Stimulated activated CD4-positive, alpha-beta T cell treated with anti-CD3 and anti-CD28 coated beads, TNF-alpha, amount 100 ng/mL, for 4 hours (primary cell): ENCODE results near the gene GRAP.
"Not testable (repeated sequence)": the region's sequence is repeated elsewhere in the genome, so short reads cannot be mapped to it uniquely, and the experiment has no call there.

Source experiments
- DNase-seq, 3 experiments: peaks; one replicate each; pipeline ENCODE4 v3.0.0-alpha.2; 2020; ENCODE audit warnings: low read depth in 3 of 3

Gene GRAP

DNA sequence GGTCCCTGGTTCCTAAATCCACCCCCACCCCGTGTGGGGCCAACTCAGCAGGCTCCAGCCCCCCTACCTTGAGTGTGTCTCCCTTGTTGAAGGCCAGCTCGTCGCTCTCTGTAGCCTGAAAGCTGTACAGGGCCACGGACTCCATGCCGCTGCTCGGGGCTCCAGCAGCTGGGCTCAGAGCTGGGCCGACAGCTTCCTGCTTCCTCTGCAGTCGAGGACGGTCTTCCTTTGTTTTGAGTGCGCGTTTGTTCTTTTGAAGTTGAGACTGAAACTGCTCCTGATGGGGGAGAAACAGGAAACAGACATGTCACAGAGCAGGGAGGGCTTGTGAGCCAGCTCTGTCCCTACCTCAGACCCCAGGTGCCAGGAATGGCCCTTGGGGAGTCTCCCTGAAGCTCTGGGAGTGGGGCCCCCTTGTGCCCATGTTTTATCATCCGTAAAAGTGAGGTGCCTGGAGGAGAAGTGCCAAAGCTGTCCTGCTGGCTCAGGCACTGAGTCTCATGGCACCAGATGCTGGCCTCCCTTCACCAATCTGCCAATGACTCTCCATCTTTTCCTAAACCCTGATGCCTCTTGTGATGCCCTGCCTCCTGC, at the start of gene GRAP:
Gene GRAP (minus strand): TSS at position 176 of the 594 bp plus-strand sequence. CDS start 31 bp downstream, at position 145.
- not testable (repeated sequence) for DNase-seq

DNA sequence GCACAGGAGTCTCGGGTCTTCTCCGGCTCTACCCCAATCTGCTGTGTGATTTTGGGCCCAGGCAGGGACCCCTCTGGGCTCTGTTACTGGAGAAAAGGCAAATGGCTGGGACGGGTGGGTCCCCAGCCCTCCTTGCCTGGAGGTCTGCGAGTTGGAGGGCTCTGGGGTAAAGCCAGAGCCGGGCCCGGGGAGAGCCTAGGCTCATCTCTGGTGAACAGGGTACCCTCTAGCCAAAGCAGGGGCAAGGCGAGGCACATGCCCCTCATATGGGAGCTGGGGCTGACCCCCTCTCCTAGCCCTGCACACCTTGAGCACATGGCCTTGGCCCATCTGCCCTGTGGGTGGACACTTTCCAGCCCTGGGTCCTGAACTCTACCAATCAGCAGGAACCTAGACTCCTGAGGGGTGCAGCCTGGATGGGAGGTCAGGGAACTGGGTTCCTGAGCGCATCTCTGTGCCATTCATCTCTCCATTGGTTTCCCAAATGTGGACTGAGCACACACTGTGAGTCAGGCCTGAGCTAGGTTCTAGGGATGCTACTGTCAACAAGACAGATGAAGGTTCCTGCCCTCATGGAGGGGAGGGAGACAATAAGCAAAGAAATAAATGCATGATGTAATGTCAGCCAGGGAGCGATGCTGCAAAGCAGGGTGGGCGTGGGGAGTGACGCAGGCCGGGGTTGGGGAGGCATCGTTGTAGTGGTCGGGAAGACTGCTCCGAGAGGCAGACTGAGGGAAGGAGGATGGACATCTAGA, 47.1 kb upstream of the GRAP start:
- DNase-seq, result not testable (repeated sequence)

- not testable (repeated sequence) for DNase-seq
Observed at GRCh38 chr17:19092737-19093683, 46.3 kb upstream of the GRAP start.

DNA sequence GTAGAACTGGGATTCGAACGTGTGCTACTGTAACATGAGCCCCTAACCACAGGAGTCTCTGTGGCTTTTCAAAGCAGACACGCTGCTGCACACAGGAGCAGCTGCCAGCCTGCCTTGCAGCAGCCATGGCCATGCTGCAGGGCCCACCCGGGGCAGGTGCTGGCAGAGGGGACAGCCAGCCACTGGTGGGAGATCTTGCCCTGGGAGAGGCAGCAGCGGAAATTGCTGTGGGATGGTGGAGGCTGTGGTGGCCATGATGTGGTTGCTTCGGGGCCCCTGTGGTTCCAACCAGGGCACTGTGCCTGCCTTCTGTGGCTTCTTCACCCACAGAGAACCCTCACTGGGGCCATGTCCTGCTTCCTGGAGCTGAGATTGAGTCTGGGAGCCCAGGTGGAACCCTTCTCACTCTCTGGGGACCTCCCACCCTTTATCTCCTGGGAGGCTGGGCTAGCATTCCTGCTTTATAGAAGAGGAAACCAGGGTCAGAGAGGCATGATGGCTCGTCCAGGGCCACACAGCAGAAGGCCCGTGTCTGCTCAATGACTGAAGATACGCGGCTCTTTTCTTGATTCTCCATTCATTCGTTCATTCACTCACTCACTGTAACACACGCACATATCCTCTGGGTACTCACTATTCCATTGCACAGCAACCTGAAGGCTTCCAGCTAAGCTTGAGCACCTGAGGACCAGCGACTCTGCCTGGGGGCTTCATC, 43.5 kb upstream of the GRAP start:
- not testable (repeated sequence) for DNase-seq

GRCh38 chr17:19088804-19089685, 42.3 kb upstream of the GRAP start:
- DNase-seq, result not testable (repeated sequence)

- DNase-seq, result not testable (repeated sequence)
Observed at GRCh38 chr17:19077386-19077785, 30.6 kb upstream of the GRAP start.

GRCh38 chr17:19076398-19077192, 29.8 kb upstream of the GRAP start:
- not testable (repeated sequence) for DNase-seq

- not testable (repeated sequence) for DNase-seq
Observed at GRCh38 chr17:19070318-19071168, 23.8 kb upstream of the GRAP start.

- not testable (repeated sequence) for DNase-seq
Observed at GRCh38 chr17:19064378-19064777, 17.6 kb upstream of the GRAP start.

- peak; percentile 33 to 80 (median 43) for DNase-seq
Observed at GRCh38 chr17:19063326-19063956, 16.7 kb upstream of the GRAP start.

DNA sequence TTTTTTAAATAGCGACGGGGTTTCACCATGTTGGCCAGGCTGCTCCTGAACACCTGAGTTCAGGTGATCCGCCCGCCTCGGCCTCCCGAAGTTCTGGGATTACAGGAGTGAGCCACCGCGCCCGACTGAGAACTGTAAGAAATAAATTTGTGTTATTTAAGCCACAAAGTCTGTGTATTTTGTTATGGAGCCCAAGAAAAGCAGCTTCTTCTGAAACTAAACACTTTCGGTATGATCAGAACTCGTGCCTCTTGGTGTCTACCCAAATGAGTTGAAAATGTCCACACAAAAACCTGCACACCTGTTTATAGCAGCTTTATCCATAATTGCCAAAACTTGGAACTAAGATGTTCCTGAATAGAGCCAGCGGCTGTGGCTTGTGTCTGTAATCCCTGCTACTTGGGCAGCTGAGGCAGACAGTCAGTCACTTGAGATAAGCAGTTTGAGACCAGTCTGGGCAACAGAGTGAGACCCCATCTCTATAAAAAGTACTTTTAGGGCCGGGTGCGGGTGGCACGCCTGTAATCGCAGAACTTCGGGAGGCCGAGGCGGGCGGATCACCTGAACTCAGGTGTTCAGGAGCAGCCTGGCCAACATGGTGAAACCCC, 16.1 kb upstream of the GRAP start:
- DNase-seq, result not testable (repeated sequence)

DNA sequence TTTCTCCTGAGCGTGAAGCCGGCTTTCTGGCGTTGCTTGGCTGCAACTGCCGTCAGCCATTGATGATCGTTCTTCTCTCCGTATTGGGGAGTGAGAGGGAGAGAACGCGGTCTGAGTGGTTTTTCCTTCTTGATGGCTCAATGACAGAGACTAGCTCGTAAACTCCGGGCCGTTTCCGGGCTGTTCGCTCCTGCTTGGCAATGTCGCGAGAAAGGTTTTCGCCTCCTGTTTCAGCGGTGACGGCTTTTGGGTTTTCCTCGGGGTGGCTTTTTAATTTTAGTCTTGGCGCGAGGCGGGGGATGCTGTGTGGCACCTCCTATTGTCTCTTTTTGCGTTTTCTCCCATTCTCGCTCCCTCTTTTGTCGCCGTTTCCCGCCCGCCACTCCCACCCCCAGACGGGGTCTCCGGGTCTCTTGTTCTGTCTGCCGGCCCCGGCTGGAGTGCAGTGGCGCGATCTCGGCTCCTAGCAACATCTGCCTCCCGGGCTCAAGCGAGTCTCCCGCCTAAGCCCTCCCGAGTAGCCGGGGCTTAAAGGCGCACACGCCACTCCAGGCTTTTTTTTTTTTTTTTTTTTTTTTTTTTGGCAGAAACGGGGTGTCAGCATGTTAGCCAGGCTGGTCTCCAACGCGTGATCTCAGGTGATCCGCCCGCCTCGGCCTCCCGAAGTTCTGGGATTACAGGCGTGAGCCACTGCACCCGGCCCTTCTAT, 15.4 kb upstream of the GRAP start:
- not testable (repeated sequence) for DNase-seq

DNA sequence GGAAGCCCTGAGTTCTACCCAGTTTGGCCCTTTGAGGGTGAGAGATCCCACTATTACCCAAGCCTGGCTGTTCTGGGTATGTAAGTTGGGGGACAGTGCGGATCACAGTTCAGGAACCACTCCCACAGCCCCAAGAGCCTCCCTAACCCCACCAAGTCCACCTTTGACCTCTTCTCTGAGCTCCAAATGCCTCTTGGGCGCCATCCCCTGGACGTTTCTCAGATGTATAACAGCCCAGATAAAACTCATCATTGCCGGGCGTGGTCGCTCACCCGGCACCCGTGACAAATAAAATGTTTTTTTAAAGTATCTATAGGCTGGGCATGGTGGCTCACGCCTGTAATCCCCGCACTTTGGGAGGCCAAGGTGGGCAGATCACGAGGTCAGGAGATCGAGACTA, 8.7 kb upstream of the GRAP start:
- not testable (repeated sequence) for DNase-seq

DNA sequence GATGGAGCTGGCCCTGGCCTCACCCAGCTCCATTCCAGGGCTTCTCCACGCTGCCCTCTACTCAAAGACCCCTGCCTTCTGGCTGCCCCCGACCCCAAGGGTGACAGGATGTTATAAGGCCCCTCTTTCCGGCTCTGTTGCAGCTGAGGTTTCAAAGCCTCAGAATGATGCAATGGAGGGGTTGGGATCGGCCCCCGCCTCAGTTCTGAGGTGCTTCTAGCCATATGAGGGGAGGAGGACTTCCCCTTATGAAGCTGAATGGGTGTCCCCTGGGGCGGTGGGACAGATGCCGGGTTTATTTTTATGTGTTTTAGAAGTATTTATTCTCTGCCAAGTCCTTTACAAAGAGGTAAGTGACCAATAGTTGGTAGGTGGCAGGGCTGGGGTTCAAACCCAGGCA, 2.1 kb upstream of the GRAP start:
- DNase-seq, result not testable (repeated sequence)

DNA sequence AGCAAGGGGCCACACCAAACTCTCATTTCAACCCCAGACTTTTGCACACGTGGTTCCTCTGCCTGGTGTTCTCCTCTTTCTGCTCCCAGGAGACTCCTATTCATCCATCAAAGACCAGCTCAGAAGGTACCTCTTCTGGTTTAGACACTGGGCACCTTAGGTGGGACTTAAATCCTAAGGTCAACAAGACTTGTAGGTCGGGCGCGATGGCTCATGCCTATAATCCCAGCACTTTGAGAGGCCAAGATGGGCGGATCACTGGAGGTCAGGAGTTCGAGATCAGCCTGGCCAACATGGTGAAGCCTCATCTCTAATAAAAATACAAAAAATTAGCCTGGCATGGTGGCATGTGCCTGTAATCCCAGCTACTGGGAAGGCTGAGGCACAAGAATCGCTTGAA, 753 bp upstream of the GRAP start:
- not testable (repeated sequence) for DNase-seq

DNA sequence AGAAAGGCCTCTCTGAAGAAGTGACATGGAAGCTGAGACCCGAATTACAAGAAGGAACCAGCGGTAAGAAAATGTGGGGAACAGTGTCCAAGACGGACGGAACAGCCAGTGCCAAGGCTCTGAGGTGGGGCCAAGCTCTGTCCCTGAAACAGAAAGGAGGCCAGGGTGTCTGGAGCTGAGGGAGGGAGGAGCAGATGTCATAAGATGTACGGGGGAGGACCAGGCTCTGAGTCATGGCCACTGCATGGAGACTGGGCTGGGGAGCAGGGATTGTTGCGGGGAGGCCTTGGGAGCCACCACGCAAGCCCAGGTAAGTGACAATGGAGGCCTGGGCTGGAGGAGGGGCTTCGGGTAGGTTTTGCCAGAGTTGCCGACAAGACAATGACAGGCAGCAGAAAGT, 2.1 kb downstream of the GRAP start:
- not testable (repeated sequence) for DNase-seq

DNA sequence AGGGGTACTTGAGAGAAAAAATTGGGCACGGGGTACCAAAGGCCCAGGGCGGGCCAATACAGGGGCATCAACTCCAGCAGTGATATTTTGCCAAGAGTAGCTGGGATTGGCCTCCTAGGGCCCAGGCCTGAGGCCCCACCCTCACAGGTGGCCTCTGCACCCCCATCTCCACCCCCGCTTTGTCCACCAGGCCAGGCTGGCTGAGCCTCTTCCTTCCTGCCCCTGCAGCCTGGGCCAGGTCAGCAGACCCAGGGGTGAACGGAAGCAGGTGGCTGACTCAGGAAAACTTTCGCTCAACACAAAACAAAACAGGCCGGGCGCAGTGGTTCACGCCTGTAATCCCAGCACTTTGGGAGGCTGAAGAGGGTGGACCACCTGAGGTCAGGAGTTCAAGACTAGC, 3.7 kb downstream of the GRAP start:
- DNase-seq, result not testable (repeated sequence)
